Measurements from ENCODE around the gene PCDHA12.
"Not testable (repeated sequence)": the region's sequence is repeated elsewhere in the genome, so short reads cannot be mapped to it uniquely, and the experiment has no call there.

- not testable (repeated sequence) for TF ChIP-seq CTCF, POLR2A (IDR thresholded peaks at IDR 0.05)
These were observed 40.6 kb upstream of the PCDHA12 start for GRCh38 chr5:140834439-140835008.
